ENCODE data around the gene ZNF607. TPM values are rescaled to one million over a fixed set of nuclear protein-coding genes. Genes with fewer than 3 reads are reported as not detected.

ZNF607 gene
- total RNA-seq, 1 experiment from 2014 or later, result 1.0 TPM

DNA sequence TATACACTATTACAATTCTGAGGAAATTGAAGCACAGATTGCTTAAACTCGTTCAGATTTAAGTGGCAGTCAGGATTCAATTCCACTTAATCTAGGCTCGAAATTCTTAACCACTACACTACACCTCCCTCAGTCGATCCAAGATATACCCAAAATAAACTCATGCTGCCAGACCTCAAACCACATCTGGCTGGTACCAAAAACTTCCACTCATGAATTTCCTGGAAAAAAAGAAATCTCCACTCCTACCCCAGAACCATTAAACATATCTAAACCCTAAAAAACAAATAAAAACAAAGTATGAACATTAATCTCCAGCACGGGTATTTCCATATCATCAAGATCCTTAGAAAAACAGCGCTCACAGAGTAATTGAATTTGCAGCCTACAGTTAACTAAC lies 65.4 kb downstream of the ZNF607 start:
- no peak for DNase-seq (ENCODE audit: low read depth)

Small RNA genes within 50 kb of the gene (small RNA-seq; reads per million reads assigned to genes)
- not detected for gene SELENOKP1

Other genes with a start within 250 kb of the ZNF607 start
- 0.19 TPM in 1 of 2 replicates, not detected in the other for gene ZNF793, start 212.8 kb downstream of the ZNF607 start, total RNA-seq (2014; rRNA removed; shearing (Covaris generic))
- 0.03 and 0.34 TPM in 2 replicates for gene ZNF571, start 125.0 kb downstream of the ZNF607 start, total RNA-seq (2014; rRNA removed; shearing (Covaris generic))
- gene ZNF540, start 124.9 kb downstream of the ZNF607 start, total RNA-seq (2014; rRNA removed; shearing (Covaris generic)), result not detected in 2 replicates
- 0.30 and 0.31 TPM in 2 replicates for gene ZFP30, start 64.3 kb downstream of the ZNF607 start, total RNA-seq (2014; rRNA removed; shearing (Covaris generic))
- gene ZNF573, start 59.8 kb upstream of the ZNF607 start, total RNA-seq (2014; rRNA removed; shearing (Covaris generic)), result 6.3 and 6.4 TPM in 2 replicates
- gene WDR87, start 186.8 kb upstream of the ZNF607 start, total RNA-seq (2014; rRNA removed; shearing (Covaris generic)), result not detected in 2 replicates
- 30.2 and 31.2 TPM in 2 replicates for gene SIPA1L3, start 187.4 kb upstream of the ZNF607 start, total RNA-seq (2014; rRNA removed; shearing (Covaris generic))